OCI-LY7 (cell line): ENCODE results near the gene CWC27. TPM values are rescaled to one million over a fixed set of nuclear protein-coding genes. Genes with fewer than 3 reads are reported as not detected.

Experiments
- BruUV-seq: library from RNA; stranded (reverse); fragments of 400-500 nt; replicated peaks from 2 replicates; lab custom pipeline; 2021; lab: Mats Ljungman, UMichigan
- CTCF ChIA-PET: fragments of 300-600 bp; sonication (Branson Sonifier 250); formaldehyde crosslinking; loops from one replicate; lab custom pipeline; 2022; ENCODE audit warnings: antibody characterized with exemption; ENCODE audit not compliant: unreplicated experiment; lab: Charles Lee
- POLR2A ChIA-PET: fragments of 300-600 bp; sonication (Branson Sonifier 250); formaldehyde crosslinking; loops from one replicate; lab custom pipeline; 2022; ENCODE audit warnings: antibody characterized with exemption; lab: Charles Lee
- DNase-seq: peaks from one replicate; pipeline ENCODE4 v3.0.0-alpha.2; 2015; ENCODE audit warnings: low spot score
- H2AFZ ChIP-seq: fragments of 200-600 bp; sonication (generic), shearing (Covaris generic); 2 replicates; pipeline ENCODE4 v1.6.1; 2014; ENCODE audit warnings: mild to moderate bottlenecking, antibody characterized with exemption, low read length, moderate library complexity
- H3K27ac ChIP-seq: fragments of 200-600 bp; sonication (generic); 2 replicates; pipeline ENCODE4 v1.5.1; 2014; ENCODE audit warnings: mixed run types, low read depth, mild to moderate bottlenecking, moderate library complexity, low read length, inconsistent platforms; ENCODE audit not compliant: poor library complexity, severe bottlenecking
- H3K36me3 ChIP-seq: fragments of 200-600 bp; sonication (generic); 2 replicates; pipeline ENCODE4 v1.6.1; 2014; ENCODE audit warnings: mild to moderate bottlenecking, antibody characterized with exemption, low read length, moderate library complexity, mixed read lengths; ENCODE audit not compliant: insufficient read depth
- H3K4me1 ChIP-seq: fragments of 200-600 bp; sonication (generic); 2 replicates; pipeline ENCODE4 v1.5.1; 2014; ENCODE audit warnings: mild to moderate bottlenecking, low read length; ENCODE audit not compliant: insufficient read depth, poor library complexity, severe bottlenecking
- H3K4me2 ChIP-seq: fragments of 200-600 bp; sonication (generic); 2 replicates; pipeline ENCODE4 v1.6.1; 2014; ENCODE audit warnings: mild to moderate bottlenecking, low read length
- H3K4me3 ChIP-seq: fragments of 200-600 bp; sonication (generic); 2 replicates; pipeline ENCODE4 v1.5.1; 2014; ENCODE audit warnings: mild to moderate bottlenecking, low read depth, low read length; ENCODE audit not compliant: poor library complexity, severe bottlenecking
- H3K79me2 ChIP-seq: fragments of 200-600 bp; sonication (generic); 2 replicates; pipeline ENCODE4 v1.6.1; 2016; ENCODE audit warnings: low read depth, mild to moderate bottlenecking, low read length, moderate library complexity, mixed read lengths; ENCODE audit not compliant: insufficient read depth
- H3K9me2 ChIP-seq: fragments of 200-600 bp; sonication (generic); 2 replicates; pipeline ENCODE4 v1.6.1; 2016; ENCODE audit warnings: mild to moderate bottlenecking, low read length, mixed read lengths; ENCODE audit not compliant: insufficient read depth
- H3K9me3 ChIP-seq: fragments of 200-600 bp; sonication (generic); 2 replicates; pipeline ENCODE4 v1.6.1; 2014; ENCODE audit warnings: mild to moderate bottlenecking, mixed run types, low read length, mixed read lengths
- H4K20me1 ChIP-seq: fragments of 200-600 bp; sonication (generic); 2 replicates; pipeline ENCODE4 v1.6.1; 2014; ENCODE audit warnings: mild to moderate bottlenecking, antibody characterized with exemption, low read length, moderate library complexity, mixed read lengths; ENCODE audit not compliant: insufficient read depth
- CTCF ChIP-seq: fragments of 200-600 bp; sonication (generic); conservative IDR thresholded peaks from 2 replicates; pipeline ENCODE4 v1.5.1; 2014; ENCODE audit warnings: mild to moderate bottlenecking, antibody characterized with exemption, low read length, moderate library complexity, mixed read lengths
- EZH2phosphoT487 ChIP-seq: fragments of 200-600 bp; sonication (generic); IDR thresholded peaks from 2 replicates; pipeline ENCODE4 v1.6.1; 2018; ENCODE audit warnings: low read depth, borderline replicate concordance, mild to moderate bottlenecking, mixed run types, antibody characterized with exemption, low read length, moderate library complexity, mixed read lengths
- intact Hi-C: fragments of 100-400 bp; cut with micrococcal nuclease; formaldehyde crosslinking; loops from one replicate; pipeline ENCODE4 v1.10.0; 2022; ENCODE audit not compliant: unreplicated experiment
- total RNA-seq, 2 experiments: library from RNA; depleted of rRNA in 1 of 2; stranded (reverse); fragments of >200 nt in 1 of 2; shearing (Covaris generic) in 1 of 2; gene quantifications; 2 replicates each; pipeline ENCODE4 v1.2.3, GENCODE V29; 2014 to 2022

CWC27 gene
- total RNA-seq, 2 experiments from 2014 or later, result 15.4 to 33.1 TPM

- no peak for DNase-seq
- no peaks in the 10 kb centered on the region for H3K4me1 ChIP-seq
- no peaks in the 10 kb centered on the region for H3K36me3 ChIP-seq
- no TSS peak for BruUV-seq
- no peaks in the 10 kb centered on the region for H3K79me2 ChIP-seq
- no peak overlapping the region for H3K27ac ChIP-seq
- H3K4me2 ChIP-seq, result no peak overlapping the region
- no peak overlapping the region for H3K4me3 ChIP-seq
- CTCF ChIA-PET, result no interaction called here
- no peaks in the 10 kb centered on the region for H3K9me2 ChIP-seq
- POLR2A ChIA-PET, result interaction anchor here (0.5 to 1.5 kb wide), 5 partner anchors 15 to 205 kb away, joined by 3 to 9 read pairs (median 4); no protein-coding TSS in a partner anchor
- no peaks in the 10 kb centered on the region for H3K9me3 ChIP-seq
- no peaks in the 10 kb centered on the region for H4K20me1 ChIP-seq
- intact Hi-C loops, result no loop called here
- no peak overlapping the region for H2AFZ ChIP-seq
- TF ChIP-seq EZH2phosphoT487 (no peak), CTCF (no peak)
Observed at GRCh38 chr5:65012301-65012892, 243.7 kb downstream of the CWC27 start.

GRCh38 chr5:65013166-65013565, 244.4 kb downstream of the CWC27 start:
- H3K9me2 ChIP-seq, result no peaks in the 10 kb centered on the region
- no peaks in the 10 kb centered on the region for H3K36me3 ChIP-seq
- H3K27ac ChIP-seq, result no peak overlapping the region
- H3K79me2 ChIP-seq, result no peaks in the 10 kb centered on the region
- no peak overlapping the region for H3K4me2 ChIP-seq
- CTCF ChIA-PET, result no interaction called here
- H4K20me1 ChIP-seq, result no peaks in the 10 kb centered on the region
- H3K4me3 ChIP-seq, result no peak overlapping the region
- H3K4me1 ChIP-seq, result no peaks in the 10 kb centered on the region
- DNase-seq, result no peak
- BruUV-seq, result no TSS peak
- H3K9me3 ChIP-seq, result no peaks in the 10 kb centered on the region
- intact Hi-C loops, result no loop called here
- no peak overlapping the region for H2AFZ ChIP-seq
- TF ChIP-seq CTCF (no peak), EZH2phosphoT487 (no peak)
- POLR2A ChIA-PET, result interaction anchor here (0.5 to 1.5 kb wide), 6 partner anchors 17 to 204 kb away, joined by 3 to 9 read pairs (median 4); no protein-coding TSS in a partner anchor

GRCh38 chr5:65014769-65015168, 246.0 kb downstream of the CWC27 start:
- no peak overlapping the region for H3K4me3 ChIP-seq
- no peak overlapping the region for H2AFZ ChIP-seq
- no peaks in the 10 kb centered on the region for H3K79me2 ChIP-seq
- H3K4me1 ChIP-seq, result no peaks in the 10 kb centered on the region
- no TSS peak for BruUV-seq
- H3K9me2 ChIP-seq, result no peaks in the 10 kb centered on the region
- no peak overlapping the region for H3K27ac ChIP-seq
- ChIA-PET CTCF (no interaction called here), POLR2A (interaction anchor here (1.5 to 1.8 kb wide), 2 partner anchors 9 to 15 kb away, joined by 3 to 7 read pairs; no protein-coding TSS in a partner anchor)
- intact Hi-C loops, result no loop called here
- TF ChIP-seq CTCF (no peak), EZH2phosphoT487 (no peak)
- H4K20me1 ChIP-seq, result no peaks in the 10 kb centered on the region
- no peaks in the 10 kb centered on the region for H3K36me3 ChIP-seq
- DNase-seq, result no peak
- H3K9me3 ChIP-seq, result no peaks in the 10 kb centered on the region
- no peak overlapping the region for H3K4me2 ChIP-seq
